ENCODE results near the gene TUBGCP6.

- TF ChIP-seq CTCF (IDR thresholded peaks at IDR 0.05; ENCODE audit: poor library complexity) (no peak), EZH2phosphoT487 (IDR thresholded peaks at IDR 0.05; ENCODE audit: low read depth, severe bottlenecking, unreplicated experiment) (no peak)
These were observed 42.9 kb upstream of the TUBGCP6 start for GRCh38 chr22:50287731-50288130.

Data from hepatocyte (in vitro differentiated cells).